ENCODE measurements around the gene CDK14.

The CDK14 gene

GRCh38 chr7:90595801-90596670, at the start of gene CDK14:
Gene CDK14, plus strand, starts transcription at chr7:90596321. Its CDS starts 307 bp downstream, at chr7:90596628.
- in situ Hi-C loops (cut with HindIII; ENCODE audit: low sequenced_read_pairs) = no loop called here

GRCh38 chr7:90551036-90551435, 45.1 kb upstream of the CDK14 start:
- in situ Hi-C loops (cut with HindIII; ENCODE audit: low sequenced_read_pairs) = no loop called here

GRCh38 chr7:90552521-90552920, 43.6 kb upstream of the CDK14 start:
- in situ Hi-C loops (cut with HindIII; ENCODE audit: low sequenced_read_pairs) = no loop called here

GRCh38 chr7:90560730-90561129, 35.4 kb upstream of the CDK14 start:
- in situ Hi-C loops (cut with HindIII; ENCODE audit: low sequenced_read_pairs) = no loop called here

- in situ Hi-C loops (cut with HindIII; ENCODE audit: low sequenced_read_pairs) = no loop called here
These were observed 32.8 kb upstream of the CDK14 start for GRCh38 chr7:90563286-90563685.

- in situ Hi-C loops (cut with HindIII; ENCODE audit: low sequenced_read_pairs) = no loop called here
These were observed 31.7 kb upstream of the CDK14 start for GRCh38 chr7:90564455-90564854.

GRCh38 chr7:90568213-90568612, 27.9 kb upstream of the CDK14 start:
- in situ Hi-C loops (cut with HindIII; ENCODE audit: low sequenced_read_pairs) = no loop called here

GRCh38 chr7:90569368-90569767, 26.8 kb upstream of the CDK14 start:
- in situ Hi-C loops (cut with HindIII; ENCODE audit: low sequenced_read_pairs) = no loop called here

GRCh38 chr7:90570373-90570959, 25.7 kb upstream of the CDK14 start:
- in situ Hi-C loops (cut with HindIII; ENCODE audit: low sequenced_read_pairs) = no loop called here

GRCh38 chr7:90574146-90574819, 21.8 kb upstream of the CDK14 start:
- in situ Hi-C loops (cut with HindIII; ENCODE audit: low sequenced_read_pairs) = no loop called here

- in situ Hi-C loops (cut with HindIII; ENCODE audit: low sequenced_read_pairs) = no loop called here
These were observed 21.3 kb upstream of the CDK14 start for GRCh38 chr7:90574820-90575187.

GRCh38 chr7:90579181-90579688, 16.9 kb upstream of the CDK14 start:
- in situ Hi-C loops (cut with HindIII; ENCODE audit: low sequenced_read_pairs) = no loop called here

- in situ Hi-C loops (cut with HindIII; ENCODE audit: low sequenced_read_pairs) = no loop called here
These were observed 16.1 kb upstream of the CDK14 start for GRCh38 chr7:90580051-90580450.

- in situ Hi-C loops (cut with HindIII; ENCODE audit: low sequenced_read_pairs) = no loop called here
These were observed 14.0 kb upstream of the CDK14 start for GRCh38 chr7:90582164-90582563.

- in situ Hi-C loops (cut with HindIII; ENCODE audit: low sequenced_read_pairs) = no loop called here
These were observed 11.7 kb upstream of the CDK14 start for GRCh38 chr7:90584378-90584777.

GRCh38 chr7:90586091-90586490, 10.0 kb upstream of the CDK14 start:
- in situ Hi-C loops (cut with HindIII; ENCODE audit: low sequenced_read_pairs) = no loop called here

GRCh38 chr7:90587766-90588165, 8.4 kb upstream of the CDK14 start:
- in situ Hi-C loops (cut with HindIII; ENCODE audit: low sequenced_read_pairs) = no loop called here

GRCh38 chr7:90592033-90592432, 4.1 kb upstream of the CDK14 start:
- in situ Hi-C loops (cut with HindIII; ENCODE audit: low sequenced_read_pairs) = no loop called here

GRCh38 chr7:90593205-90593604, 2.9 kb upstream of the CDK14 start:
- in situ Hi-C loops (cut with HindIII; ENCODE audit: low sequenced_read_pairs) = no loop called here

GRCh38 chr7:90594751-90595317, 1.3 kb upstream of the CDK14 start:
- in situ Hi-C loops (cut with HindIII; ENCODE audit: low sequenced_read_pairs) = no loop called here

- in situ Hi-C loops (cut with HindIII; ENCODE audit: low sequenced_read_pairs) = no loop called here
These were observed 750 bp upstream of the CDK14 start for GRCh38 chr7:90595342-90595800.

All from DLD1 (cell line).